ENCODE data around the gene INTS11.

Gene INTS11

GRCh38 chr1:1352786-1353388 lies 28.4 kb upstream of the INTS11 start:
- DNase-seq (ENCODE audit: low read depth) = no peak
- no peak for TF ChIP-seq CTCF (conservative IDR thresholded peaks at IDR 0.05; ENCODE audit: control insufficient read depth, insufficient read depth, low read depth, low read length)
- H3K4me3 ChIP-seq (ENCODE audit: control insufficient read depth, low read depth, low read length) = no peak overlapping the region

- H3K4me3 ChIP-seq (ENCODE audit: control insufficient read depth, low read depth, low read length) = no peak overlapping the region
- no peak for TF ChIP-seq CTCF (conservative IDR thresholded peaks at IDR 0.05; ENCODE audit: control insufficient read depth, insufficient read depth, low read depth, low read length)
- DNase-seq (ENCODE audit: low read depth) = peak; percentile 61
These were observed 27.3 kb upstream of the INTS11 start for GRCh38 chr1:1351511-1352427.

- TF ChIP-seq CTCF (conservative IDR thresholded peaks at IDR 0.05; ENCODE audit: control insufficient read depth, insufficient read depth, low read depth, low read length) = peak; percentile 30
- H3K4me3 ChIP-seq (ENCODE audit: control insufficient read depth, low read depth, low read length) = peak within 1 kb of the TSS; percentile 75
- DNase-seq (ENCODE audit: low read depth) = peak; percentile 70
These were observed 25.0 kb upstream of the INTS11 start, which contains the start of gene DVL1 for GRCh38 chr1:1349256-1350012. DVL1 (minus strand) TSS chr1:1349418; CDS start chr1:1349065, 353 bp downstream.

GRCh38 chr1:1348420-1349255 lies 24.2 kb upstream of the INTS11 start:
- no peak for TF ChIP-seq CTCF (conservative IDR thresholded peaks at IDR 0.05; ENCODE audit: control insufficient read depth, insufficient read depth, low read depth, low read length)

GRCh38 chr1:1347663-1348419 lies 23.4 kb upstream of the INTS11 start:
- no peak for DNase-seq (ENCODE audit: low read depth)
- no peak for TF ChIP-seq CTCF (conservative IDR thresholded peaks at IDR 0.05; ENCODE audit: control insufficient read depth, insufficient read depth, low read depth, low read length)
- peak overlapping the region; percentile 75 for H3K4me3 ChIP-seq (ENCODE audit: control insufficient read depth, low read depth, low read length)

More at GRCh38 chr1:1348420-1349255, 24.2 kb upstream of the INTS11 start:
- DNase-seq (ENCODE audit: low read depth) = peak; percentile 44
- H3K4me3 ChIP-seq (ENCODE audit: control insufficient read depth, low read depth, low read length) = peak overlapping the region; percentile 75

All from fibroblast of mammary gland (primary cell).